GM21576 (cell line): ENCODE data around the gene AKT3.

Experiments used
- ATAC-seq: cut with Tn5 transposase; IDR thresholded peaks from one replicate; pipeline ENCODE4 v1.9.1; 2021; ENCODE audit warnings: mild to moderate bottlenecking, moderate library complexity; ENCODE audit not compliant: unreplicated experiment

The AKT3 gene

GRCh38 chr1:243520831-243521230 lies 329.2 kb downstream of the AKT3 start:
- ATAC-seq, result no peak

GRCh38 chr1:243514927-243515326 lies 335.1 kb downstream of the AKT3 start:
- no peak for ATAC-seq

- ATAC-seq, result no peak
These were observed 336.1 kb downstream of the AKT3 start for GRCh38 chr1:243513726-243514491.

- ATAC-seq, result no peak
These were observed 339.1 kb downstream of the AKT3 start for GRCh38 chr1:243510928-243511327.

GRCh38 chr1:243508943-243509342 lies 341.1 kb downstream of the AKT3 start:
- ATAC-seq, result no peak

GRCh38 chr1:243508303-243508713 lies 341.7 kb downstream of the AKT3 start:
- peak; percentile 71 for ATAC-seq

GRCh38 chr1:243507672-243508302 lies 342.3 kb downstream of the AKT3 start:
- peak; percentile 19 for ATAC-seq

GRCh38 chr1:243507001-243507671 lies 342.9 kb downstream of the AKT3 start:
- no peak for ATAC-seq

GRCh38 chr1:243505986-243506689 lies 343.9 kb downstream of the AKT3 start:
- peak; percentile 48 for ATAC-seq

- ATAC-seq, result no peak
These were observed 346.9 kb downstream of the AKT3 start for GRCh38 chr1:243503155-243503554.

GRCh38 chr1:243501002-243501401 lies 349.0 kb downstream of the AKT3 start:
- no peak for ATAC-seq

- ATAC-seq, result no peak
These were observed 349.5 kb downstream of the AKT3 start for GRCh38 chr1:243500512-243500911.

GRCh38 chr1:243499711-243500110 lies 350.3 kb downstream of the AKT3 start:
- no peak for ATAC-seq

GRCh38 chr1:243499248-243499647 lies 350.8 kb downstream of the AKT3 start:
- no peak for ATAC-seq

- no peak for ATAC-seq
These were observed 351.9 kb downstream of the AKT3 start for GRCh38 chr1:243497939-243498681.

- no peak for ATAC-seq
These were observed 353.2 kb downstream of the AKT3 start for GRCh38 chr1:243496806-243497205.

- no peak for ATAC-seq
These were observed 353.8 kb downstream of the AKT3 start for GRCh38 chr1:243496187-243496646.

GRCh38 chr1:243495442-243496186 lies 354.4 kb downstream of the AKT3 start:
- ATAC-seq, result no peak

- ATAC-seq, result no peak
These were observed 355.2 kb downstream of the AKT3 start for GRCh38 chr1:243494741-243495431.
